HG03439 (cell line): ENCODE results near the gene TGM2.

ENCODE experiments used
- ATAC-seq: cut with Tn5 transposase; IDR thresholded peaks from one replicate; pipeline ENCODE4 v1.9.1; 2021; ENCODE audit warnings: mild to moderate bottlenecking, moderate library complexity; ENCODE audit not compliant: unreplicated experiment

The TGM2 gene

GRCh38 chr20:38162878-38163875, 1.9 kb downstream of the TGM2 start:
- no peak for ATAC-seq

- no peak for ATAC-seq
Measured at GRCh38 chr20:38162149-38162548, 2.9 kb downstream of the TGM2 start.

- no peak for ATAC-seq
Measured at GRCh38 chr20:38161412-38161774, 3.7 kb downstream of the TGM2 start.

GRCh38 chr20:38159957-38160756, 4.9 kb downstream of the TGM2 start:
- ATAC-seq: no peak

- no peak for ATAC-seq
Measured at GRCh38 chr20:38159566-38159956, 5.5 kb downstream of the TGM2 start.

- ATAC-seq: no peak
Measured at GRCh38 chr20:38158701-38159351, 6.2 kb downstream of the TGM2 start.

- no peak for ATAC-seq
Measured at GRCh38 chr20:38157635-38158495, 7.2 kb downstream of the TGM2 start.

GRCh38 chr20:38156888-38157634, 8.0 kb downstream of the TGM2 start:
- ATAC-seq: no peak

- no peak for ATAC-seq
Measured at GRCh38 chr20:38156280-38156679, 8.8 kb downstream of the TGM2 start.

GRCh38 chr20:38155811-38156210, 9.3 kb downstream of the TGM2 start:
- ATAC-seq: no peak

- no peak for ATAC-seq
Measured at GRCh38 chr20:38153401-38153800, 11.7 kb downstream of the TGM2 start.

- ATAC-seq: no peak
Measured at GRCh38 chr20:38152621-38153221, 12.3 kb downstream of the TGM2 start.

GRCh38 chr20:38152175-38152620, 12.9 kb downstream of the TGM2 start:
- no peak for ATAC-seq

GRCh38 chr20:38151455-38151854, 13.6 kb downstream of the TGM2 start:
- no peak for ATAC-seq

GRCh38 chr20:38150335-38151170, 14.5 kb downstream of the TGM2 start:
- ATAC-seq: no peak

GRCh38 chr20:38148328-38149102, 16.6 kb downstream of the TGM2 start:
- ATAC-seq: no peak

- ATAC-seq: no peak
Measured at GRCh38 chr20:38147751-38148150, 17.3 kb downstream of the TGM2 start.

- no peak for ATAC-seq
Measured at GRCh38 chr20:38147163-38147562, 17.9 kb downstream of the TGM2 start.
